SK-MEL-5 (cell line): ENCODE data around the gene RTP3. TPM values are rescaled to one million over a fixed set of nuclear protein-coding genes. Genes with fewer than 3 reads are reported as not detected.
A peak's percentile ranks its signal among the peaks of the same experiment; 100 is the strongest.
"Not testable (repeated sequence)": the region's sequence is repeated elsewhere in the genome, so short reads cannot be mapped to it uniquely, and the experiment has no call there.

Source experiments
- DNase-seq: peaks from one replicate; pipeline ENCODE4 v3.0.0-alpha.2; 2016; ENCODE audit warnings: low read depth, low spot score
- in situ Hi-C: cut with HindIII; loops from 2 replicates; pipeline ENCODE4 v1.10.0; 2016; ENCODE audit warnings: low sequenced_read_pairs, high pct_unique_total_duplicates, low pct_unique_long_range_greater_than_20kb
- total RNA-seq: library from RNA; depleted of rRNA; stranded (reverse); fragments of >200 nt; shearing (Covaris generic); gene quantifications from 2 replicates; pipeline ENCODE4 v1.2.3, GENCODE V29; 2014

RTP3 gene
- total RNA-seq, 1 experiment from 2014 or later, result not detected

DNA sequence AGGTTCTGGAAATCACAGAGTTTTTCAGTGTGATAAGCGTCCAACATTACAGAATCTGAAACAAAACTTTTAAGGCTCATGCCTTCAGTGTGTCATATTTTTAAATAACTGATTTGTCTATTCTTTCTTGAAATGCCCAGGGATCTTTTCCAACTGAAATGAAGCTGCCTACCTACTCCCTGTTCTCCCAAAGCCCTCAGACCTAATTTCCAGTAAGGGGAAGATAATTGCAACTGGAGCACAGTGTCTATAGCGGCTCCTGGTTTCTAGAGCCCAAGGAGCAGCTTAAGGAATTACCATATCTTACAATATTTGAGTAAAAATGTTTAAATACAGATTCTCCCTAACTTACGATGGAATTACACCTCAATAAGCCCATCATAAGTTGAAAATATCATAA lies 35.3 kb downstream of the RTP3 start:
- no peak for DNase-seq
- in situ Hi-C loops, result no loop called here

DNA sequence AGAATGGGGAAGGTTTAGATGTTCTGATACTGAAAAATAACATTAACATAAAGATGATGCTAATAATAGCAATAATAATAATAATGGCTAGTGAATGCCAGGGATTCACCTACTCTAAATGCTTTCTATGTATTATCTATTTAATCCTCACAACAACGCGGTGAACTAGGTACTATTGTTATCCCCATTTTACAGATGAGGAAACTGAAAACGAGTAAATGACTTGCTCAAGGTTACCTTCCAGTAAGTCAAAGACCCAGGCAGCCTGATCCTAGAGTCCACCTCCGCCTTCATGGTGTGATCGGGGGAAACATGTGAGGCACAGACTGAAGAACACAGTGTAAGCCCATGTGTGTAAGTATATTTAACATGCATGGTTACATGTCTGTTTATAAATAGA lies 38.0 kb downstream of the RTP3 start:
- in situ Hi-C loops, result no loop called here
- no peak for DNase-seq

DNA sequence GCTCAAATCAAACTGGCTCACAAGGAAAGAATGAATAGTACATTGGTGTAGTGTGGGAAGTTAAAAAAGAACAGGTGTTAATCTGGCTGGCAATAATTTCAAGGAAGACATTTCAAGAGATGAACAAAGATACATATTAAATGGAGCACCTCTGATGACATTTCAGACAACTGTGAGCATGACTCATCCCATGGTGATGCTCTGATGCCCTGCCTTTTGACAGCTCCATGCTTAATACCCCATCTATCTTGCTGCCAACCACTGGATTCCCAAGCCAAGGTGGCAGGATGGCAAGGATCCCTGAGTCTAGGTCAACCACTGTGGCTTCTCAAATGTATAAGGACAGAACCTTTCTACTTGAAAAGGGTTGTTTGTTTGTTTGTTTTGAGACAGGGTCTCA lies 39.0 kb downstream of the RTP3 start:
- in situ Hi-C loops, result no loop called here
- no peak for DNase-seq

DNA sequence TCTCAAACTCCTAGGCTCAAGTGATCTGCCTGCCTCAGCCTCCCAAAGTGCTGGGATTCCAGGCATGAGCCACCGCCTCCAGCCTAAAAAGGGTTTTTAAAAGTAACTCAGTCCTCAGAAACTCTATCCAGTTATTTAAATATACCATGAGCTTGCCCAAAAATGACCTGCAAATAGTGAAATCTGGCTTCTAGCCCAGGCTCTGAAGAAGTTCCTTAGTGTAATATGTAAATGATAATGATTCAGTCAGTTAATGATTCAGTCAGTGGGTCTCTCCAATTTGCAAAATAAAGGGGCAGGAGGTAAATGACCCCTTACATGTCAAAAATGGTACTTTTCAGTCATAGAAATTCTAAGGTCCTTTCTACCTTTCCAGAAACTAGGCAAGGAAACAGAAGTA lies 39.5 kb downstream of the RTP3 start:
- DNase-seq, result no peak
- in situ Hi-C loops, result no loop called here

DNA sequence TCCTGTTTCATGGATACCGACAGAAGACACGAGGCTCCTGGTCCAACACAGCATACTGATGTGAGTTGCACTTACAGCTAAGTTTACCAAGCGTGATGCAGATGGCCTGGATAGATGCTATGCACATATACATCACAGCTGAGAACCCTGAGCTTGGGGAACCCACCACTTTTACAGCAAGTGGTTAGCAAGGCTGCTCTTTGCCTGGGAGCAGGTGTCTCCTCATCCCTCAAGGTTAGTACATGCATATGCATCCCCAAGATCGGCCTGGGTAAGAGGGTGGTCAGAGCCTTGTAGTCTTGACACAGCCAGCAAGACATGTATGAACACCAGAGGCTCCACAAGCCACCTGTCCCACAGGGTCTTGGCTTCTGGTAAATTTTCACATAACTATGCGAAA lies 40.0 kb downstream of the RTP3 start:
- in situ Hi-C loops, result no loop called here
- no peak for DNase-seq

DNA sequence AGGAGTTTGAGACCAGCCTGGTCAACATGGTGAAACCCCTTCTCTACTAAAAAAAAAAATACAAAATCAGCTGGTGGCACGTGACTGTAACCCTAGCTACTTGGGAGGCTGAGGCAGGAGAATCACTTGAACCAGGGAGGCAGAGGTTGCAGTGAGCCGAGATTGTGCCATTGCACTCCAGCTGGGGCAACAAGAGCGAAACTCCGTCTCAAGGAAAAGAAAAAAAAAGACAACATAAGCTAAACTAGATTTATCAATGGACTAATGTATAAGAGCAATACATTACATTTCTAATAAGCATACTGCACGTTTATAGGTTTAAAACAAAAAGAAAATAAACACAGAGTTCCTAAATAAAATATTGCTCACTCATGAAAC lies 40.6 kb downstream of the RTP3 start:
- in situ Hi-C loops, DNase-seq: not testable (repeated sequence)

DNA sequence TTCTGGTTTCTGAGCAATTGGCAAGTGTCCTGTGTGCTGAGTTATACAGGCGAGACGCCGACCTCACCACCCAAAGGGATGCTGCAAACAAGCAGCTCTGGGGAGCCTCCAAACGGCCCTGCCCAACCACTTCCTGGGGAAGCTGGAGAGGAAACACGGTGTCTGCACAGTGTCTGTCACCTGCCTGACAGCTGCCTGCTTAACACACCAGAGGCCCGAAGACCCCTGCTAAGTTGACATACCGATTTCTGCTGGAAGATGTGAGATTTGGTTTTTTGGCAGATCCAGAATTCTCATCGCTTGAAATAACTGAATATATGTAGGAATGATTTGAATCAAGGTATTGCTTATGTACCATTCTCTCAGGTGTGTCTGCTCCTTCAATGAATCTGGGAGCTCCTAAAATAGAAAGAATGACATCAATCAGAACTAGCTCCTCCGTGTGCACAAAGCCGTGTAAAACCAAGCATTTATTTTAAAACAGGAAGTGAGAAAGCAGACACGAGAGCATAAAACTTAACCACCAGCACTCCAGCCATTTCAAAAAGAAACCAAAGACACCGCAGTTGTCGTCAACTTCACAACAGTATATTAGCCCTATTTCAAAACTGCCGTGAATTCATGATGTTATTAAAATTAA lies 41.1 kb downstream of the RTP3 start:
- in situ Hi-C loops, result no loop called here
- no peak for DNase-seq

DNA sequence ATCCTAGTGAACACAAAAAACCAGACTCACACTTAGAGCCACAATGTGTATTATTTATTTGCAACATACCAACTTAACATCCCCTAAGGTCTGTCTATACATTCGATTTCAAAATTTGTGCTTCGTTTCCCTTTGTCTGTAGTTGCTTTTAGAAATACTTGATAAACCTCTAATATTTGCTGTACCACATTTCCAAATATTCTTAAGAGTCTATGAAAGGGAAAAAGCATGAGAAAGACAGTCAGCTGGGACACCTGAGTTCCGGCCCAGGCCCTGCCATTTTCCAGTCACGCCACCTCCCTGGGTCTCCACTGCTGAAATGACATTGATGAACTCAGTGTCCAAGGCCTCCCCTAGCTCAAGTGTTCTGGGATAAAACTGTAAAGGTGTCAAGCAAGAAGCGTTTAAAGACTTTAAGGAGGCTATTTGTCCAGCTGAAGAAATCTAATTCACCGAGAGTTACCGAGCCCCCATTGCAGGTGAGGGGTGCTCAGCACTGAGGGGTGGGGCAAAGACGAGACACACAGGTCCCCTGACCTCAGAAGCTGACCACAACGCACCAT lies 41.7 kb downstream of the RTP3 start:
- DNase-seq, result no peak
- in situ Hi-C loops, result no loop called here

DNA sequence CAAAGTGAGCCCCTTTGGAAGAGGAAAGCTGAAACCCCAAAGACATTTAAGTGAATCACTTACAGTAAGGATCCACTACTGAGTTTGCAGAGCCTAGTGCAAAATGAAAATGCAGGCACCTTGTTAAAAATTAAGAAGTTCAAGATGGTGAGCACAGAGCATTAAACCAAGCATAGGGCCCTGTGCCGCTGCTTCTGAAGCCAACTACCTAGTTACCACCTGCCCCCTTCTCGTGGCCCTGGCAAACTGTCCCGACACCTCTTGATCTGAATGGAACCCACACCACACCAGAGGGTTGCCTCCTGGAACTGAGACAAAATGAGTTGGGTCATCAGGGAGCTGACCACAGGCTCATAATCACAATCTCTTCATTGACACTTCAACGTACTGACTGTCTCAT lies 42.8 kb downstream of the RTP3 start:
- in situ Hi-C loops, result no loop called here
- DNase-seq, result no peak

DNA sequence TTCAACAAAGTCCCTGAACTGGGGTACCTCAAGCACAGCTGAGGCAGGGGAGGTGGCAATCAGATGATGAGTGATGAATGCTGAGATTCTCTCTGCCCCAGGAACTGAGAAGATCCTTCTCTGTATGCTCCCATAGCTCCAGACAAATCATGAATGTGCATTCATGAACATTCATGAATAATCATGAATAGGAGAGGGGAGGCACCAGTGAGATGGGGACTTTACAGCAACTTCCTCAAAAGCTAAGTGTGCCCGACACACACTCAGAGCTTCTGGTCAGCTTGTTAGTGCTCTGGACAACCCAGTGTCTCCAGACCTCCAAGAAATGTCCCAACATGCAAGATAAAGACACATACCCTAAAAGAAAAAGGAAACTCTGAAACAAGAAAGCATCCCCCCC lies 44.1 kb downstream of the RTP3 start:
- in situ Hi-C loops, result no loop called here
- no peak for DNase-seq

GRCh38 chr3:46542344-46542743 lies 44.6 kb downstream of the RTP3 start:
- in situ Hi-C loops, result no loop called here
- no peak for DNase-seq

DNA sequence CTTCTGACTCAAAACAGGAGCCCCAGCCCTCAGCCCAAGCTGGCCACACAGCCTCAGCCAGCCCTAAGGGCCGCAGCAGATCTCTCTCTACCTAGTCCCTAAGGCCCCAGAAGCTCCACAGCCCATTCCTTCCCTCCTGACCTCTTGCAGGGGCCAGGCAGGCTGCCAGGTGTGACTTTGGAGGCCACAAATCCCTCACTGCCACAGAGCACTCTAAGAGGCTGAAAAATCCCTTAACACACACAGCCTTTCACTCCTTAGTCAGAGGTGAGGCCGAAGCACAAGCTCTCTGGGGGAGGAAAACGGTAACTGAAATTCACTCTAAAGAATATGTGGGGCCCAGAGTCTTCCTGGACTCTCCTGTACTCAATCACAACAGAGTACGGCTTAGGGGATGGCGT lies 45.0 kb downstream of the RTP3 start:
- no peak for DNase-seq
- in situ Hi-C loops, result no loop called here

DNA sequence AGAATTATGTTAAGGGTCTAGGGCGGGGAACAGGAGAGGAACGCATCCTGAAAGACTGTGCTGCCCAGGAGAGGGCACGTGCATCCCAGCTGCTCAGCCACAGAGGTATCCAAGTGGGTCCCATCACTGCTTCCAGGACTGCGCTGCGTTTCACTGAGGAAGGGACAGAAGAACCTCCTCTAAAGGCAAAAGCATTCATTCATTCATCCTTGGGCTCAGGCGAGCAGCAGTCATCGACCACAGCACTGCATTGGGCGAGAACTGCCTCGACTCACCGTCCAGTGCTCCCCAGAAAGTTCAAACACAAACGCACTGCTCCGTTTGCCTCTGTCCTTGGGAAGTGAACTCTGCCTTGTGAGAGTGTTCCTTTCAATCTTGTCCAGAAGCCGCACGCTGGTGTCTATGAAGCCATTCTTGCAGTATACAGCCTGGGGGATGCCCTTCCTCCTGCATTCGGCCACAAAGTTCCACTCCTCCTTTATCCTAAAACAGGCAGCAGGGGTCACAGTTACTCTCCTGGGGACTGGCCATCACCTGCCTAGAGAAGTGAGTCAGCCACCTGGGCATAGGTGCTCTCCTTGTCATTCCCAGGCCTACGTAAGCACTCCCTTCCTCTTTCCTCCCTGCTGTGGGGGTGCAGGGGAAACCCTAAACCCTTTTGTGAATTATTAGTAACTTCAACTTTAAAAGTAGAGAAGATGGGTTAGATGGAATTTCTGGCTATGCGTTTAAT lies 47.2 kb downstream of the RTP3 start:
- DNase-seq, result no peak
- in situ Hi-C loops, result no loop called here

GRCh38 chr3:46545818-46546630 lies 48.2 kb downstream of the RTP3 start:
- in situ Hi-C loops, result no loop called here
- no peak for DNase-seq

- in situ Hi-C loops, result no loop called here
- DNase-seq, result no peak
Measured at GRCh38 chr3:46546896-46547440, 49.2 kb downstream of the RTP3 start.

DNA sequence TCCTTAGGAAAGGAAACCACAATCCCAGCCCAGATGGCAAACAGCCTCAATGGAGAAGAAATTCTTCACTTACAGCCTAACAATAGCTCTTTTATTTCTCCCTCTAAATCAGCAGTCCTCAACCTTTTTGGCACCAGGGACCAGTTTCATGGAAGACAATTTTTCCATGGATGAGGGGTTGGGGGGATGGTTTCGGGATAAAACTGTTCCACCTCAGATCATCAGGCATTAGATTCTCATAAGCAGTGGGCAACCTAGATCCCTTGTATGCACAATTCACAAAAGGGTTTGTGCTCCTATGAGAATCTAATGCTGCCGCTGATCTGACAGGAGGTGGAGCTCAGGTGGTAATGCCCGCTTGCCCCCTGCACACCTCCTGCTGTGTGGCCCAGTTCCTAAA lies 50.8 kb downstream of the RTP3 start:
- in situ Hi-C loops, result not testable (repeated sequence)
- peak; percentile 6 for DNase-seq

DNA sequence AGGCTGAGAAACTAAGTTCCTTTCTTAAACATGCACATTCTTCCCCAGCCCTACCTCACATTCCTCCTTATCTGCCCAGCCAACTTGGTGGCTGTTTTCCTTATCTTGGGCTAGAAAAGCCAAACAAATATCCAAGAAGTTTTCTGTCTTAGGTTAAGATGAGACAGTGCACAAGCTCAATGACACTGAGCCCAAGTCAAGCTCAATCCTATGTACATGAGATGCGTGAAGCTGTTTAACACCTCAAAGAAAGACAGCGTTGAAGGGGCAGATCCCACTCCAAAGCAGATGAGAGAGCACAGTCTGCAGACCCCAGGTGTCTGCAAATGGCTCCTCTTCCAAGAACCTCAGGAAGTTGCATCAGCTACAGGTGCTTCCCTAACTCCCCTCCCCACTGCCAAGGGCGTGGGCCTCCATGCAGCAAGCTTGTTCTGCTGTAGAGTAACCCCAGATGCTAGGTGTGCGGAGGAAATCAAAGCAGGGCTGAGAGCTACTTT lies 51.7 kb downstream of the RTP3 start:
- no peak for DNase-seq
- in situ Hi-C loops, result no loop called here

GRCh38 chr3:46549989-46550388 lies 52.2 kb downstream of the RTP3 start:
- no peak for DNase-seq
- in situ Hi-C loops, result no loop called here
